Inferior parietal cortex (tissue), 1 donor: ENCODE measurements around the gene KDM4D.
A peak's percentile ranks its signal among the peaks of the same experiment; 100 is the strongest.
"Not testable (repeated sequence)": the region's sequence is repeated elsewhere in the genome, so short reads cannot be mapped to it uniquely, and the experiment has no call there.

Source experiments
- DNase-seq: peaks from one replicate; pipeline ENCODE4 v3.0.0-alpha.2; 2016; ENCODE audit errors: extremely low spot score

KDM4D gene

GRCh38 chr11:94958121-94958696 lies 15.3 kb upstream of the KDM4D start:
- no peak for DNase-seq

- DNase-seq, result no peak
Measured at GRCh38 chr11:94959179-94959578, 14.3 kb upstream of the KDM4D start.

- no peak for DNase-seq
Measured at GRCh38 chr11:94960488-94960887, 13.0 kb upstream of the KDM4D start.

GRCh38 chr11:94961255-94961654 lies 12.3 kb upstream of the KDM4D start:
- no peak for DNase-seq

DNA sequence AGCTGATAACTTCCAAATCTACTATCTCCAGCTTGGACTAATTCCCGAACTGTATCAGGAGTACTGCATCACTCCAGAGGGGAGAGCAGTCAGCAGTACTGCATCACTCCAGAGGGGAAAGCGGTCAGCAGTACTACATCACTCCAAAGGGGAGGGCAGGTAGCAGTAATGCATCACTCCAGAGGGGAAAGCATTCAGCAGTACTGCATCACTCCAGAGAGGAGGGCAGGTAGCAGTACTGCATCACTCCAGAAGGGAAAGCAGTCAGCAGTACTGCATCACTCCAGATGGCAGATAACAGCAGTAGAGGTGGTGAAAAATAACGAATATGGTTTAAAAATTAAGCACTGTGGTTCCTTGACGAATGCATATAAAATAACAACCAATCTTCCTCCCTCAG lies 8.6 kb upstream of the KDM4D start:
- no peak for DNase-seq

DNA sequence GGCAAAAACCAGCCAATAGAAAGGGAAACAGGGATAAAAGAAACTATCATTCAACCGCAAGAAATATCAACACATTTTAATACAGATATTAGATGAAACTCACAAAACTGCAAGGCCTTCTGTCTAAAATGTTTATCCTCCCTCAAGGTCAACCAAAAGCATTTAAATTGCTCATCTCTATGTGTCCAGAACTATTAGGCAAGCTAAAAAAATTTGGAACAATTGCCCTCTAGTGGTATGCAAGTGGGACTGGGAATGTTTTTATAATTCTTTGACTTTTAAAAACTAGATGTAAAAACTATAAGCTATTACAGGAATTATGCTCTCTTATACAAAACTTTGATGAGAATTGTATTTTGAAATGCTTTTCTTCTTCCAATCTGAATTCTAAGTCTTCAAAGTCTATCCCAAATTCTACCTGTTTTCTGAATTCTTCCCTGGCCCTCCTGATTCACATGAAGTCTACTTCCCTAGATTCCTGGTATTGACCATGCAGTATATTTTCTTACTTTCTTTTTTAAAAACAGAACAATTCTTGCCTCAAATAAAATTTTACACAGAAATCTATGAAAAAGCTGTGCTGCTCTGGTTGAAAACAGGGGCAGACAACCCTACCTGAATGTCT lies 5.1 kb upstream of the KDM4D start:
- DNase-seq, result peak; percentile 11

DNA sequence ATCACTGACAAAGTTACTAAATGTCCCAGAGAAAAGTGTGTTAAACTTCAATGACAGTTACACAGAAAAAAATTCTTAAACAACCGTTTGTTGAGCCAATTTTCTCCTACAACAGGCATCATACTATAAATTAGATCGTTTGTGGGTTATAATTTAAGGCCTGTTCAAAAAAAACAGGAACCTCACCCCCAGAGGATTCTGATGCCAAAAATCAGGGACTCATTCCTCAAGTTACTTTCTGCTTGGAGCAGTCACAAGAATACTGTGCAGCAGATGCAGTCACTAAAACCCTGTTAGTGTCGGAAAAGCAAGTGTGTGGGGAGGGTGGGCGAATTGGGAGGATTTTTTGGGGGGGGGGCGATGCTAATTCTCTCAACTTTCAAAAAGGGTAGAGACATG lies 810 bp upstream of the KDM4D start:
- DNase-seq, result no peak

GRCh38 chr11:94974178-94974577 lies 669 bp downstream of the KDM4D start:
- DNase-seq, result no peak

GRCh38 chr11:94975599-94975998 lies 2.1 kb downstream of the KDM4D start:
- no peak for DNase-seq

DNA sequence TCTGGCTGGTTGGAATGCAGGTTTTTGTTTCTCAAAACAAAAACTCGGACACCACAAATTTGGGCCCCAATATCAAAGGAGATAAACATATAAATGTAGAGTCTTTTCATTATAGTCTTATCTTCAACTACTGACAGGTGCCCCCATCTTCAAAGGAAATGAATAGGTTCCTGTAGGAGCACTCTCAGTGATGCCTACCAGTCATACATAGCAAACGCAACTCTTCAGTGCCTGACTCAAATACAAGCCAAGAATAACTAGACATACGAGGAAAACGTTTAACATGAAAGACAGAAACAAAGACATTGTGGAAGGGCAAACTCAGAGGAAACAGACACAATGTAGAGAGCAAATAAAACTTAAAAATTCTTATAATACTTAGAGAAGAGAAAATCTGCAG lies 13.9 kb downstream of the KDM4D start:
- no peak for DNase-seq

DNA sequence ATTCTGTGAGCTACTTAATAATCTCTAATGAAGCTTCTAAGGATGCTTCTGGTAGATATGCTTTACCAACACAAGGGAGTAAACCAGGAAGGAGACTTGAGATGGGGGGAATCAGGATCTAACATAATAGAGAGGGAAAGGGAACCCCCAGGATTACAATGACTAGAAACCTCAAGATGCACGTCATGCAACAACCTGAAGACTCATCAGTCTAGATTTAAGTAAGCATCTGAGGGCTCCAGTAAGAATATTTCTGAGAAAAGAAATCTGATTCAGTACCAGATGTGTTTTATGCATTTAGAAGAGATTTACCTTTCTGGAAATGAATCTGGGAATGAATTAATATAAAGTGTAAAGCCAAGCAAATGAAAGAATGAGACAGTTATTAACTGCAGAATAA lies 15.2 kb downstream of the KDM4D start:
- no peak for DNase-seq

GRCh38 chr11:94993400-94993943 lies 20.0 kb downstream of the KDM4D start:
- no peak for DNase-seq

DNA sequence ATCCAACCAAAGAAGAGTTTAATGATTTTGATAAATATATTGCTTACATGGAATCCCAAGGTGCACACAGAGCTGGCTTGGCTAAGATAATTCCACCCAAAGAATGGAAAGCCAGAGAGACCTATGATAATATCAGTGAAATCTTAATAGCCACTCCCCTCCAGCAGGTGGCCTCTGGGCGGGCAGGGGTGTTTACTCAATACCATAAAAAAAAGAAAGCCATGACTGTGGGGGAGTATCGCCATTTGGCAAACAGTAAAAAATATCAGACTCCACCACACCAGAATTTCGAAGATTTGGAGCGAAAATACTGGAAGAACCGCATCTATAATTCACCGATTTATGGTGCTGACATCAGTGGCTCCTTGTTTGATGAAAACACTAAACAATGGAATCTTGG lies 23.9 kb downstream of the KDM4D start:
- DNase-seq, result no peak

- no peak for DNase-seq
Measured at GRCh38 chr11:94998285-94998684, 24.8 kb downstream of the KDM4D start.

DNA sequence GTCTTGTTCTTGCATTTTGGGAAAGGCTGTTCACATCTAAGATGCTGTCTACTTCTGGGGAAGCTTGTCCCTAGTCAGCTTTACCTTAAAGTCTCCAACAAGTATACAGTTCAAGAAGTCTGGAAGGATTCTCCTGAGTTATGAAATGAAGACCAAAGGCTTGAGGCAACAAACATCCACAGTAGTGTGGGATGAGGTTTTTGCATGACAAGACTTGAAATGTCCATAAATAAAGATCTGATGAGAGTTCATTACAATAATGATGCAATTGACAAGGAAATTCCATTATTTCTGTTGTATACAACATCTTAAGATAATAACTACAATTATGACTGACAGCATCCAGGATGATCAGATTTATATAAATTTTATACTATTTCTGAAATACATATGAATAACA lies 30.2 kb downstream of the KDM4D start:
- DNase-seq, result no peak

GRCh38 chr11:95005642-95006041 lies 32.1 kb downstream of the KDM4D start:
- no peak for DNase-seq

- DNase-seq, result no peak
Measured at GRCh38 chr11:95011376-95011775, 37.9 kb downstream of the KDM4D start.

GRCh38 chr11:95014184-95014821 lies 40.8 kb downstream of the KDM4D start:
- DNase-seq, result no peak

DNA sequence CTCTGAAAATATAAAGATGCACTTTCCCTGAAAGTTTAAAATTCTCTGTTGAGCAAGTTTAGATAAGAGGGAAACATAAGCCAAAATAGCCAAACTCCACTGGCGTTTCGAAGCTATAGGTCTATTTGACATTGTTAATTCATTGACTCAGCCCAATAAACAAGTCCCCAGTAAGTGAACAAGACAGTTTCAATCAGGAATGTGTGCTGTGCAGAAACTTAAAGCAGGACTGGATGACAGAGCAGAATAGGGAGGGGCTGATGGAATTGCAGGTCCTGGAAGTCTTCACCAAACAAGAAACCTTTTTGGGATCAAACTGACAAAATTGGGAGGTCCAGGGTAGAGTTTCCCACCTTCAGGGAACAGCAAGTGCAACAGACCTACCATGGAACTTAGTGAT lies 42.6 kb downstream of the KDM4D start:
- no peak for DNase-seq

DNA sequence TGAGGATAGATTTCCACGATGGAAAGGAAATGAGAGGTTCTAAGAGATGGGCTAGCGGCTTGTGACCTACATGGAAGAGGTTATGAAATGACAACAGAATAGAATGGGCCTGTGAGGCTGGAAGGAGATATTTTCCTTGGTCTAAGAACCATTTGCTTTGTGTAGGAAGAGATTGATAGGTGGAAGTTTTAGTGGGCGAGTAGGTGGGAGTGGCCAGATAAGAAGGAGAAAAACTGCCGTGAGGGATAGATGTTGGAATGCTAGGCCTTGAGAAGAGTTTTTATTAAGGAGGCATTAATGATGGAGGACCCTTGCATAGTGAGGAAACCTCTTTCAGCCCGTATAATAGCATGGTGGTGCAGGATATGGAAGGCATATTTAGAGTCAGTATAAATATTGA lies 48.0 kb downstream of the KDM4D start:
- not testable (repeated sequence) for DNase-seq

- DNase-seq, result no peak
Measured at GRCh38 chr11:95024958-95025357, 51.4 kb downstream of the KDM4D start, which contains the start of gene KDM4E. Gene KDM4E, plus strand, starts transcription at chr11:95025258. Its CDS starts 300 bp downstream, at chr11:95025558.

- DNase-seq, result not testable (repeated sequence)
Measured at GRCh38 chr11:95025594-95025993, 52.1 kb downstream of the KDM4D start.

GRCh38 chr11:95028357-95028756 lies 54.8 kb downstream of the KDM4D start:
- DNase-seq, result no peak
